Measurements from ENCODE around the gene GATA3.

The GATA3 gene

DNA sequence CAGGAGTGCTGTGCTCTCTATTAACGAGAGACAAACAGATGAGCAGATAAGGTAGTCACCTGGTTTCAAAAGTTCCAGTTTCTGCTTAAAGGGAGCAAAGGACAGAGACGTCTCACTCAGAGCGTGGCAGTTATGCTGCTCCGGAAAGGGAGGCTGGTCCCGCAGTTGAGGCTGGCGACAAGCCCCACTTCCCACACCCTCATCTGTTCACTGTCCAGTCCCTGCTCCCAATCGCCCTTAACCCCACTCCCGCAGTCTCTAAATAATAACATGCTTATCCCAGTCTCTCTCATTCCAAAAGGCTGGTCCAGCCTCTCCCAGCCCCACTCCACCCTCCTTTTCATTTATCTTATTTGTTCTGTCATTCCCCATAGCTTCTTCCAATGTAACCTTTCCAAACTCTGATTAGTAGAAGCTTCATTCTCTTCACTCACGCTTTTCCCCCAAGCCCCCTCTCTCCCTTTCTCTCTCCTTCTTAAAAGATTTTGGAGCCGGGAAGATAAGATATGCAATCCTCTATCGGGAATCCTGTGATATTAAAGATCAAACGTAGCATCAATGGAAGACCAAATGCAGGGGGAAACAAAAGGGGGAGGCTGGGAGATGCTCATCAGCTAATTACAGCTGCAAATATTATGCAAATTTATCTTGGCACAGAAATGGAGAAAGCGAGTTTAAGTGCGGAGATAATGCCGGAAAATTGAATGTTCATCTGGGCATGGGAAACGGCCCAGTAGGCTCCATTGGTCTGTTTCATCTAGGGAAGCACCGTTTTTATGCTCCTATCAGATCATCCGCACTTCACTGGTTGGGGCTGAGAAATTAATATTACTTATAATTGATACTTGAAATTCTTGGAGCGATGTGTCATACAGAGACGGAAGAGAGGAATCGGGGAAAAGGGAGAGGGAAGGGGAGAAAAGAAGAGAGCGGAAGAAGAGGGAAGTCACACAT is 16.3 kb upstream of the GATA3 start:
- DNase-seq (ENCODE audit: low read depth in 2 of 2): no peak

GRCh38 chr10:8039321-8039881 is 15.1 kb upstream of the GATA3 start:
- DNase-seq (ENCODE audit: low read depth in 2 of 2): no peak

DNA sequence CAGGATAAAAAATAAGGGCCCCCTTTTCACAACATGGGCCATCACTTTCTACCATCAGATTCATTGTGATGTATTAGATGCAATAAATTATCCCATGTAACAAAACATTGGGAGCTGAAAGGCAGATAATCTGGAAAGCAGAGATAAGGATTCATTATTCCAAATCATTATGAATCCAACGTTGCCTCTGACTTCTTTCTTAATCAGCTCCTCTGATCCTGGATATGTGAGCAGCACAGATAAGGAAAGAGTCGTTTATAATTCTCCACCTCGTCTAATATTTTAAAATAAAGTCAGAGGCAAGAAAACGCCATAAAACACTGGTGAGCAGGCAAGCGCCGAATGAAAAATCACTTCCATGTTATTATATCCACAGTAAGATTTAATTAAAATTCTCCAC is 13.8 kb upstream of the GATA3 start:
- no peak for DNase-seq (ENCODE audit: low read depth in 2 of 2)

GRCh38 chr10:8041284-8041991 is 13.1 kb upstream of the GATA3 start:
- no peak for DNase-seq (ENCODE audit: low read depth in 2 of 2)

DNA sequence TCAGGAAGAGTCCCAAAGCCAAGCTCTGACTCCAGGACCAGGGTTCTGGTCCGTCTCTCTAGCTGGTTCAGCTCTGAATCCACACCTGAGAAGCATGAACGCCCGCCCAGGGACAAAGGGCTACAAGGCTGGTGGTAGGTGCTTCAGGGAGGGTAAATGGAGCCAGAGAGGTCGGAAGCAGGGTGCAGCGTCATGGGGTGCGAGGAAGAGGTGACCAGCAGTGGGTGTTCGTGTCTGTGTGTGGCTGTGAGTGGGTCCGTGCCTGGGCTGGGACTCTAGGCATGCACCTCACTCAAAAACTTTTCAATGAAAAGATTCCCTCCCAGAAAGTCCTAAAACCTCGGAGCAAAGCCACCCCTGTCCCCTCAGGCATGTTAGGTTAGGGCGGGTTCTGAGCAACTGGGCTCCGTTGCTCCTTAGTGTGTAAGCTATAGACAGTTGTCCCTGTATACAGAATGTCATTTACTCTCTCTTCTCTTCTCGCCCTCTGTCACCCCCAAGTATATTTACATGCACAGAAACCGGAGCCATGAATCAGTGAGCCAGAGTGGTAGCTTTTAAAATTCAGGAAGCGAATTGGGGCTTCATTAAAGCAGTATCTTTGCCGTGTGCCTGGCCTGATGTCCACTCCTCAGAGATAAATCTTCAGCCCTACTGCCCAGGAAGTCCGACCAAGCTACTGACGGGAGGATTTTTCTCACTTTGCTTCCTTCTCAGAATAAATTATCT is 12.3 kb upstream of the GATA3 start:
- DNase-seq (ENCODE audit: low read depth in 2 of 2): no peak

DNA sequence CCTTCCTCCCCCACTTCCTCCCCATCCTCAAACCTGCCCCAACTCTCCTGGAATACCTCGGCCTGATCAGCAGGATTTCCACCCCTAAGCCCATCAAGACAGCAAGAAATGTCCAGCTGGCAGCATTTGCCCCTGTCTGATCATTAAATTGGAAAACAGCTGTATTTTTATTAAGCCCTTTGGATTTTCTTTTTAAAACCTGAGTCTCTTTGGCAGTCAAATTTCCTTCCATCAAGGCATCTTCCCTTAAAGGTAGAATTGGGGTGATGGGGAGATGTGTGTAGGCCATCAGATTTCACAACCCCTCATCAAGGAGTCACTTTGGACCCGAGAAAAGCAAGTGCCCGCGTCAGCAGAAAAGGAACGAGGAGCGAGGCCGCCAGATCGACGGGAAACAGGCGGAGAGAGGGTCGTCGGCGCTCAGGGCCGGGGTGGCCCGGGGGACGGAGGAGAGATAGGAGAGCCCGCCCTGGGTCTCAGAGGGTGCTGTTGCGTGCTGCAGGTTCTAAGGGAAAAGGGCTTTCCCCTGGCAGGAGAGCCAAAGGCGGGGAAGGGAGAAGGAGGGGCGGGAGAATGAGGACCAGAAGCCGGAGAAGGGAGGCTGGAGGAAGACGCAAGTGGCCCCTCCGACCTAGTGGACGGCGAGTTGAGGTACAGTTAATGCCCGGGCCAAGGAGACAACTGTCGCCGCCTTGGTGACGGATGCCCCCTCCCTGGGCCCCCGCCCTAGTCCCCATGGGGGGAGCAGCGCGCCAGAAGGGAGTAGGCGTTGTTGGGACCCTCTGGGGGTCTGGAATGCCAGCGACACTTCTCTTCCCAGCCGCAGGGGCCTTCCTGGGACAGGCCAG is 11.5 kb upstream of the GATA3 start:
- no peak for DNase-seq (ENCODE audit: low read depth in 2 of 2)

- no peak for DNase-seq (ENCODE audit: low read depth in 2 of 2)
Observed at GRCh38 chr10:8043569-8044306, 10.8 kb upstream of the GATA3 start.

DNA sequence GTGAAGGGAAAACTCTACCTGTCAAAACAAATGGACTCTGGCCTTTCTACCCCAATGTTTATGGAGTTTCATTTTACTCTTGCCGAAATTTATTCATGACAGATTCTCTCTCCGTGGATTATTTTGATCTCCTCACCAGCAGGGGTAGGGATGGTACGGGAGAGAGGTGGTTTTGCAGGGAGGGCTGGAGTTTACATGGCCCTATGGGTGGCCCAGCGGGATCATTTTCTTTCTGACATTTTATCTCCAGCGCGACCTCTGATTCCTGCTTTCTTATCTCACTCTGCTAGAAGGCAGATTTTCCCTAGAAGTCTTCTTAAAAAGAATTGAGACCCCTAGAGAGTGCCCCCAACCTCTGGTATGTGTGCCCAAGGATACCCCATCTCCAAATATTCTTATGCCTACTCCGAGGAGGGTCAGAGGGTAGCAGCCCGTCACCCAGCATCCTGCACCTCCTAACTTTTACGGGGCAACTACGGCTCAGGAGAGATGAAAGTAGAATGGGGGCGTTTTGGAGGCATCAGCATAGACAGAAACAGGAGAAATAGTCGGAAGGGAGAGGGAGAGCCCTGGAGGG is 10.1 kb upstream of the GATA3 start:
- no peak for DNase-seq (ENCODE audit: low read depth in 2 of 2)

GRCh38 chr10:8044908-8045725 is 9.4 kb upstream of the GATA3 start:
- DNase-seq (ENCODE audit: low read depth in 2 of 2): no peak

DNA sequence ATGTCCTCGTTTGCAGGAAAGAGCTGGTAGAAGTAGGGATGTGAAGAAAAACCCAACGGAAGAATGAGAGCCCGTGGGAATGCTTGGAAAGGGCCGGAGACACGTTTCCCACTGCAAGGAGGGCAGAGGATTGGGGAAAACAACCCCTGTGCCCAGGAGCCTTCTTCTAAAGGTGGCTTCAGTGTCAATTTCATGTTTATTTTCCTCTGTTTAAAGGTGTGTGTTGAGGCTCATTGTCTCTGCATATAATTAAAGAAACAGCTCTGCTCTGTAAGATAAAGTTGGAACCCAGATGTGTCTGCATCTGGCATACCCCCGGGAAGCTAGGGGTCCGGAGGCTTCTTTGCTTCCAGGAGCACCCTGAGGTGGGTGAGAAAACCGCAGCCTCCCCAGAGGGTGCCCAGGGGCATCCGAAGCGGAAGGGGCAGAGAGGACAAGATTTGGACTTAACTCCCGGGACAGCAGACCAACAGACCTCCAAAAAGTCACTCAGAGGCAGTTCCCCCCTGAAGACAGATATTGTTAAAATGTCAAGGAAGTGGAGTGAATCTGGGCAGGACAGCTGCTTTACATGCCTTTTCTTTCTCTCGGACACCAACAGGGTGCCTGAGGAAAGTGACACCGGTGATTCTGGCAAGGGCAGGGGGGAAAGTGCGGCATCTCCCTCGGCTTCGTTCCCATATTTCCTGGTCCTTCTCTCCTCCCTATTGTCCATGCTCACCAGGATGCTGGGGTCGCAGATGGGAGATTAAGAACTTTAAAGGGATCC is 8.6 kb upstream of the GATA3 start:
- DNase-seq (ENCODE audit: low read depth in 2 of 2): no peak

GRCh38 chr10:8047452-8048280 is 6.8 kb upstream of the GATA3 start:
- no peak for DNase-seq (ENCODE audit: low read depth in 2 of 2)

GRCh38 chr10:8048281-8049008 is 6.0 kb upstream of the GATA3 start:
- DNase-seq (ENCODE audit: low read depth in 2 of 2): no peak

DNA sequence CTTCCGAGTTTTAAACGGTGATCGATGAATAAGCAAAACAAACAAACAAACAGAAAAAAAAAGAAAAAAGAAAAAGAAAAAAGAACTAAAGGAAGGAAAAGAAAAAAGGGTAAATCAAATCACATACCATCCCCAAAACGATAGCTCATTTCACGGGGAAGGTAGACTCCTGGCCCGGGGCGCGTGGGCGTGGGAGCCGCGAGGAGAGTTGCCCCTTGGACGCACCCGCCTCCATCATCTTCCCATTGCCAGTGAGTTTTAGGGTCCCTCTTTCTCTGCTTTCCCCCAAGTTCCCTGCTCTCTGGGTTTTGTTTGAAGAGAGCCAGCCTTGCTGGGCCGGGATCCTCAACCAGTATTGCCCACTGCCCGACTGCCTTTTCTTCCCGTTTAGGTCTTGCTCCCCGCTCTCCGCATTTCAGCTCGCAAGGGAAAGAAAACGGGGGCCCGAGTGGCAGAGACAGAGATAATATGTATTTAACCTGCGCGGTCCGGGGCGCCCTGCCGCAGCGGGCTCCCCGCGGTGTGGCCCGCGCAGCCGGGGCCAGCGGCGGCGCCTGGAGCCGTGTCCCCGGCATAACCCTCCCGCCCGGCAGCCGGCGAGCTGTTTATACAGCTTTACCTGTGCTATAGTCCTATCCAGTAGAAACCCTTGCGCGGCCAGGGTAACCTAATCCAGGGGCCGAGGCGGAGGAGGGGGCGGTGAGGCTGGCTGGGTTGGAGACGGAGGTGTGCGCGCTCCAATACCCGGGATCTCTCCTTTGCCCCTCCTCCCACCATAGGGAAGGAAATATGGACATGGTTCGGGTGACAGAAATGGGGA is 5.2 kb upstream of the GATA3 start:
- no peak for DNase-seq (ENCODE audit: low read depth in 2 of 2)

- DNase-seq (ENCODE audit: low read depth in 2 of 2): no peak
Observed at GRCh38 chr10:8049865-8050555, 4.5 kb upstream of the GATA3 start.

DNA sequence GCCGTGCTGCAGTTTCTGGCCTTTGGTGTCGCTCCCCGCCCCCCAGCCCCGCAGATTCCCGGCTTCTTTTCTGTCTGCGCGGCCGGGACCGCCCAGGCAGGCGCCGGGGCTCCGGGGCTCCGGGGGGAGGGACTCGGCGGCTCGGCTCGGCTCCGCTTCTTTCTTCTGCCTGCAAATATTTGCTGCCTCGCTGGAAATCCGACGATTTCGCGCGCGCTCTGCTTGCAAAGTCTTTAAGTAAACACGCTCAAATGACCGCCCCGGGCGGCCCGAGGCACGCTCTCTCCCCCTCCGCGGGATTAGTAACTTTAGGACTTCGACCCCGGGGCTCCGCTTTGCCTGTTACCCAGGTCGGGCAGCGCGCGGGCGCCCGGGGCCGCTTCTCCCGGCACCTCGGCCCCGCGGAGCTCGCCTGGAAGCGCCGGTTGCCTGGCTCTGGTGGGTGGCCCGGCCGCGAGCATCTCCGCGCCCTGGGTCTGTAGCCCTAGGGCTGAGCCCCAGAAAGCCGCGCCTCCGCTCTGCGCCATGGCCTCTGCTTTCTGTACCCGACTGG is 3.9 kb upstream of the GATA3 start:
- no peak for DNase-seq (ENCODE audit: low read depth in 2 of 2)

All from stimulated activated CD4-positive, alpha-beta T cell treated with anti-CD3 and anti-CD28 coated beads, Interleukin-15, amount 100 ng/mL, for 48 hours (primary cell).